SK-N-SH (cell line): Measurements from ENCODE around the gene GARNL3.
A peak's percentile ranks its signal among the peaks of the same experiment; 100 is the strongest.

Source experiments
- EZH2phosphoT487 ChIP-seq: fragments of 200-600 bp; sonication (generic); IDR thresholded peaks from 2 replicates; pipeline ENCODE4 v1.6.1; 2017; ENCODE audit warnings: low read depth, mixed run types, mild to moderate bottlenecking, antibody characterized with exemption, moderate library complexity, borderline replicate concordance
- GATA2 ChIP-seq: sonication (generic); formaldehyde crosslinking; IDR thresholded peaks from 2 replicates; pipeline ENCODE4 v1.5.0; 2020; ENCODE audit warnings: mild to moderate bottlenecking, missing genetic modification reagents
- POLR2AphosphoS5 ChIP-seq: IDR thresholded peaks from 2 replicates; pipeline ENCODE4 v1.6.1; 2012; ENCODE audit warnings: low read depth, low read length
- RAD21 ChIP-seq: IDR thresholded peaks from 2 replicates; pipeline ENCODE4 v1.6.1; 2012; ENCODE audit warnings: mild to moderate bottlenecking, low read length
- TAF1 ChIP-seq: IDR thresholded peaks from 2 replicates; pipeline ENCODE4 v1.6.1; 2012; ENCODE audit warnings: low read depth, mild to moderate bottlenecking, low read length, moderate library complexity, borderline replicate concordance
- TF ChIP-seq, protein P1 (sequence below): fragments of 200-600 bp; sonication (generic); IDR thresholded peaks from 2 replicates; pipeline ENCODE4 v1.6.1; 2017; ENCODE audit warnings: antibody characterized with exemption, mild to moderate bottlenecking, moderate library complexity

DNA sequence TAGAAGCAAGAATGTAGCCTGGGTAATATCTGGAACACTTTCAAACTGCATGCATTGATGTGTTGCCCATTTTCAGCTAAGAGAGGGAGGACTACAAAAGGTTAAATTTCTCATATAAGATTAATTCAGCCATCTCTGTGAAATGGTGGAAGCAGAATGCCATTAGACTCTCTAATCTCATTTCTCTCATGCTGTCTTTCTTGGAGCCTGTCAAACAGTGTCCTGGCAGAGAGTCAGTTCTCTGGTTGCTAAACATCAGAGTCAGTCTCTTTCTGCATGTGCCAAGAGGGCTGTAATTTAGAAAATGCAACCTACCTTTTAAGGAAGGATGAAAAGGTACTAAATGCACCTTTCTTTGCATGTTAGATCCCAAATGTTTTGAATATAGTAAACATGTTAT is 910 bp upstream of the GARNL3 start:
- TF ChIP-seq POLR2AphosphoS5 (no peak), TAF1 (no peak), GATA2 (CRISPR knock-in tag) (no peak), EZH2phosphoT487 (no peak), RAD21 (0 out of 2 replicates have a peak, but pooled peaks have one; percentile 17)
- TF ChIP-seq, protein P1, sequence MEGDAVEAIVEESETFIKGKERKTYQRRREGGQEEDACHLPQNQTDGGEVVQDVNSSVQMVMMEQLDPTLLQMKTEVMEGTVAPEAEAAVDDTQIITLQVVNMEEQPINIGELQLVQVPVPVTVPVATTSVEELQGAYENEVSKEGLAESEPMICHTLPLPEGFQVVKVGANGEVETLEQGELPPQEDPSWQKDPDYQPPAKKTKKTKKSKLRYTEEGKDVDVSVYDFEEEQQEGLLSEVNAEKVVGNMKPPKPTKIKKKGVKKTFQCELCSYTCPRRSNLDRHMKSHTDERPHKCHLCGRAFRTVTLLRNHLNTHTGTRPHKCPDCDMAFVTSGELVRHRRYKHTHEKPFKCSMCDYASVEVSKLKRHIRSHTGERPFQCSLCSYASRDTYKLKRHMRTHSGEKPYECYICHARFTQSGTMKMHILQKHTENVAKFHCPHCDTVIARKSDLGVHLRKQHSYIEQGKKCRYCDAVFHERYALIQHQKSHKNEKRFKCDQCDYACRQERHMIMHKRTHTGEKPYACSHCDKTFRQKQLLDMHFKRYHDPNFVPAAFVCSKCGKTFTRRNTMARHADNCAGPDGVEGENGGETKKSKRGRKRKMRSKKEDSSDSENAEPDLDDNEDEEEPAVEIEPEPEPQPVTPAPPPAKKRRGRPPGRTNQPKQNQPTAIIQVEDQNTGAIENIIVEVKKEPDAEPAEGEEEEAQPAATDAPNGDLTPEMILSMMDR, result no peak
